HG03521 (cell line): Measurements from ENCODE around the gene MED20.

Experiments
- ATAC-seq: cut with Tn5 transposase; IDR thresholded peaks from one replicate; pipeline ENCODE4 v1.9.1; 2021; ENCODE audit warnings: mild to moderate bottlenecking, moderate library complexity; ENCODE audit not compliant: unreplicated experiment

Gene MED20

GRCh38 chr6:41941280-41942066 lies 20.5 kb upstream of the MED20 start, which contains the start of gene CCND3:
CCND3 (minus strand) TSS chr6:41941808; CDS start chr6:41941649, 159 bp downstream.
- peak; percentile 91 for ATAC-seq

- ATAC-seq: no peak
Observed at GRCh38 chr6:41940759-41941279, 19.9 kb upstream of the MED20 start.

GRCh38 chr6:41939848-41940758 lies 19.2 kb upstream of the MED20 start:
- no peak for ATAC-seq

- no peak for ATAC-seq
Observed at GRCh38 chr6:41939176-41939847, 18.4 kb upstream of the MED20 start.

- ATAC-seq: no peak
Observed at GRCh38 chr6:41938590-41939175, 17.7 kb upstream of the MED20 start.

- no peak for ATAC-seq
Observed at GRCh38 chr6:41937861-41938574, 17.1 kb upstream of the MED20 start.

- no peak for ATAC-seq
Observed at GRCh38 chr6:41937472-41937860, 16.5 kb upstream of the MED20 start.

GRCh38 chr6:41936073-41936837 lies 15.3 kb upstream of the MED20 start:
- ATAC-seq: no peak

GRCh38 chr6:41935685-41936072 lies 14.7 kb upstream of the MED20 start:
- ATAC-seq: no peak

- no peak for ATAC-seq
Observed at GRCh38 chr6:41935193-41935574, 14.2 kb upstream of the MED20 start.

GRCh38 chr6:41934278-41935192 lies 13.6 kb upstream of the MED20 start:
- no peak for ATAC-seq

GRCh38 chr6:41932378-41932777 lies 11.4 kb upstream of the MED20 start:
- ATAC-seq: no peak

- ATAC-seq: no peak
Observed at GRCh38 chr6:41931792-41932191, 10.9 kb upstream of the MED20 start.

GRCh38 chr6:41929924-41930323 lies 9.0 kb upstream of the MED20 start:
- ATAC-seq: no peak

- ATAC-seq: no peak
Observed at GRCh38 chr6:41927253-41927652, 6.3 kb upstream of the MED20 start.

GRCh38 chr6:41922154-41922553 lies 1.2 kb upstream of the MED20 start:
- ATAC-seq: no peak

- ATAC-seq: peak; percentile 2
Observed at GRCh38 chr6:41921712-41921998, 716 bp upstream of the MED20 start.

GRCh38 chr6:41917528-41917927 lies 3.4 kb downstream of the MED20 start:
- ATAC-seq: no peak
